Ectodermal cell (in vitro differentiated cells): ENCODE measurements around the gene SPI1.

ENCODE experiments used
- H3K27ac ChIP-seq: 2 replicates; pipeline ENCODE4 v1.7.0; 2013; ENCODE audit warnings: mild to moderate bottlenecking, low read depth, low read length; ENCODE audit not compliant: insufficient read depth, poor library complexity, severe bottlenecking
- H3K27me3 ChIP-seq: 2 replicates; pipeline ENCODE4 v1.7.0; 2013; ENCODE audit warnings: mild to moderate bottlenecking, low read length; ENCODE audit not compliant: insufficient read depth, control insufficient read depth, poor library complexity, severe bottlenecking
- H3K36me3 ChIP-seq: one replicate; pipeline ENCODE4 v1.7.0; 2013; ENCODE audit warnings: low read length; ENCODE audit not compliant: control insufficient read depth, insufficient read depth
- H3K4me1 ChIP-seq: one replicate; pipeline ENCODE4 v1.7.0; 2013; ENCODE audit warnings: low read length; ENCODE audit not compliant: control insufficient read depth, insufficient read depth
- H3K4me3 ChIP-seq: 2 replicates; pipeline ENCODE4 v1.7.0; 2013; ENCODE audit warnings: low read depth, low read length, control low read depth; ENCODE audit not compliant: insufficient read depth
- H3K9me3 ChIP-seq: 2 replicates; pipeline ENCODE4 v1.7.0; 2013; ENCODE audit warnings: mild to moderate bottlenecking, low read length, moderate library complexity; ENCODE audit not compliant: control insufficient read depth
- WGBS, 2 experiments: methylation state at CpG; one replicate each; pipeline ENCODE4 v1.1.7; 2013; ENCODE audit warnings: missing lambda C conversion rate in 2 of 2; 5-methylcytosine and 5-hydroxymethylcytosine counted together

Gene SPI1

GRCh38 chr11:47413908-47414684 is 35.7 kb upstream of the SPI1 start:
- Histone ChIP-seq H3K36me3 (peaks cover 11% of the 10 kb centered on the region), H3K27ac (no peak overlapping the region), H3K4me1 (peaks cover 4% of the 10 kb centered on the region), H3K9me3 (no peaks in the 10 kb centered on the region), H3K4me3 (no peak overlapping the region), H3K27me3 (no peaks in the 10 kb centered on the region)
- WGBS, 2 experiments, result 92% methylated on average over 16 of the region's 16 CpGs

DNA sequence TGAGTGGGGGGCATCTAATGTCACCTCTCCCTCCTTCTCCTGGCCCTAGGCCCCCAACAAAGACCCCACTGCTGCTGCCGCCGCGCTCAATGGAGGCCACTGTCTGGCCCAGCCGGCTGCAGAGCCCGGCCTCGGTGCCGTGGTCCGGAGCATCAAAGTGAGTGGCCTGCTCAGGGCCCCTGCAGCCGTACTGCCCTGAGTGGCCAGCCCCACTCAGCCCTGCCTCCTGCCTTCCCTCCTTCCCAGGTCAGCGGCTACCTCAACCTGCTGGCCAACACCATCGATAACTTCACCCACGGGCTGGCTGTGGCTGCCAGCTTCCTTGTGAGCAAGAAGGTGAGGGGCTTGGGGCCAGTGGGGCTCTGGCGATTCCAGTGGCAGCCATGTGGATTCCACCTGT is 35.0 kb upstream of the SPI1 start:
- peaks cover 4% of the 10 kb centered on the region for H3K36me3 ChIP-seq
- H3K9me3 ChIP-seq, result no peaks in the 10 kb centered on the region
- peaks cover 8% of the 10 kb centered on the region for H3K4me1 ChIP-seq
- H3K4me3 ChIP-seq, result no peak overlapping the region
- WGBS, 2 experiments, result 91 to 92% methylated on average over 13 of the region's 13 CpGs
- H3K27me3 ChIP-seq, result no peaks in the 10 kb centered on the region
- H3K27ac ChIP-seq, result no peak overlapping the region

GRCh38 chr11:47411884-47412746 is 33.8 kb upstream of the SPI1 start:
- no peaks in the 10 kb centered on the region for H3K36me3 ChIP-seq
- H3K27me3 ChIP-seq, result no peaks in the 10 kb centered on the region
- 85 to 86% methylated on average over 12 of the region's 12 CpGs for WGBS, 2 experiments
- H3K9me3 ChIP-seq, result no peaks in the 10 kb centered on the region
- H3K27ac ChIP-seq, result no peak overlapping the region
- H3K4me1 ChIP-seq, result peaks cover 8% of the 10 kb centered on the region
- H3K4me3 ChIP-seq, result no peak overlapping the region

- Histone ChIP-seq H3K4me3 (no peak overlapping the region), H3K36me3 (no peaks in the 10 kb centered on the region), H3K27ac (no peak overlapping the region), H3K27me3 (no peaks in the 10 kb centered on the region), H3K4me1 (peaks cover 8% of the 10 kb centered on the region), H3K9me3 (no peaks in the 10 kb centered on the region)
- 89 to 94% methylated on average over 12 of the region's 12 CpGs for WGBS, 2 experiments
Observed at GRCh38 chr11:47410370-47411264, 32.3 kb upstream of the SPI1 start.

- Histone ChIP-seq H3K9me3 (no peaks in the 10 kb centered on the region), H3K4me1 (peaks cover 8% of the 10 kb centered on the region), H3K27me3 (no peaks in the 10 kb centered on the region), H3K4me3 (peak overlapping the region; percentile 71), H3K27ac (no peak overlapping the region), H3K36me3 (no peaks in the 10 kb centered on the region)
- 93% methylated on average over 31 of the region's 31 CpGs for WGBS, 2 experiments
Observed at GRCh38 chr11:47409440-47410369, 31.4 kb upstream of the SPI1 start.

DNA sequence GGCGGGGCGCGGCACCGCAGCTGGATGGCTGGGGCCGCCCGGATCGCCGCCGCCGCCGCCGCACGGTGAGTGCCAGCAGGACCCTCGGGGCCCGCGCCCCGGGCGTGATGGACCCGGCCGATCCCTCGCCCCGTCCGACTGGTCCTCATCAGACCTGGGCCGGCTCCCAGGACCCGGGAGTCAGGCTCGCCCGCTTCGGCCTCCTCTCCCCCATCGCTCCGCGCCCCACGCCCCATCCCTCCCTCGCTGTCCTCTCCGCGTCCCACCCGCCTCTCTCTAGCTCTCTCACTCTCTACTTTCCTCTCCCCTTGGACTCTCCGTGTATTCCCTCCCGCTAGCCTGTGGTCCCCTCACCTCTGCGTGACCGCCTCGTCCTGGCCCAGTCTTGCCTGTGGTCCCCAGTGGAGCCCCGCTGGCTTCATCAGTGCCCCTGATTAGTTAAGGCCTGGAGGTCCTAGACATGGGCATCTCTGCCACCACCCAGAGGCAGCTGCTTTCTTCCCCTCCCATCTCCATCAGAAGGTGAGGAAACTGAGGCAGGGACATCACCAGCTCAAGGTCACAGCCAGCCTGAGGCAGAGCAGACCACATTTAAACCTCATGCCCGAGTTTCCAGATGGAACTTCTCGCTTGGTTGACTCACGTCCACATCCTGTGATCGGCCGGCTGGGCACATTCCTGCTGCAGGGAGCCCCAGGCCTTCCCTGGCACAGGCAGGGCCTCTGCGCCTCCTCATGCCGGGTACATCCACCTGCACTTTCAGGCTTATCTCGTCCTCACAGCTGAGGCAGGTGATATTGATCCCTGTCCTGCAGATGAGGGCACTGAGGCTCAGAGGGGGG is 30.5 kb upstream of the SPI1 start:
- H3K27me3 ChIP-seq, result no peaks in the 10 kb centered on the region
- H3K9me3 ChIP-seq, result no peaks in the 10 kb centered on the region
- WGBS, 2 experiments, result 12 to 13% methylated on average over 50 of the region's 50 CpGs
- H3K36me3 ChIP-seq, result no peaks in the 10 kb centered on the region
- H3K4me3 ChIP-seq, result peak overlapping the region; percentile 71
- no peak overlapping the region for H3K27ac ChIP-seq
- H3K4me1 ChIP-seq, result peaks cover 8% of the 10 kb centered on the region

DNA sequence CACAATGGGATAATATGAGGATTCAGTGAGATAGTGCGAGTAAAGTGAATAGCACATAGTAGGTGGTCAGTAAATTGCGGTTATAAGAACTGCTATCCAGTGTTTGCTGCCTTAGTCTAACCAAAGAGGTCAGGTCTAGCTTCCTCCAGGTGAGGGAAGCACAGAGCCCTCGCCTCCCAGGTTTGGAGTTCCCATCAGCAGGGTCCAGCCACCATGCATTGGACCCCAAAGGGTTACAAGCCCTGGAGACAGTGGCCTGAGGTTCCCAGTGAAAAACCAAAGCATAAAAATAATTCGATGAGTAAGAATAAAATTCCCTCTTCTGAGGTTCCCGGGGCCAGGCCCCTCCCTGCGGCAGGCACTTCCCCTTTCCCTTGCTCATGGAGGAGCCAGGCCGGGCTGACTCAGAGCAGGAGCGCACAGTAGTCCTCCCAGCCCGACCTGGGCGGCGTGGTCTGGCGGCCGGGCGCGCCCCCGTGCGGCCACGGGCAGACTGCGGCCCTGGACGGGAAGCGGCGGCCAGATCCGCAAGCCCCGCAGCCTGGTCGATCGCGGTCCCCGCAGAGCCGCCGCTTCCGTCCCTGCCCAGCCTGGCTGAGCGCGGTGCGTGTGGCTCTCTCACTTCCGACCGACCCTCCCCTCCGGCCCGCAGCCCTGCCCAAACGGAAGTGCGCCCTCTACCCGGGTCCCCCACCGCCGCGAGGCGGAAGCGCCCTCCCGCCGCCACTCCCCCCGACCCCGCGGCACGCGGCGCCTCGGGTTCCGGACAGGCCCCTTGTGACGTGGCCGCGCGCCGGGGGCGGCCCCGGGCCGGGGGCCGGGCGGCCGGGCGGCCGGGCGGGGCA is 29.6 kb upstream of the SPI1 start, which contains the start of gene SLC39A13:
TSS of gene SLC39A13 (plus strand) at position 845 of the 845 bp plus-strand sequence. CDS start 1,505 bp downstream, outside the sequence.
- WGBS, 2 experiments, result 2% methylated on average over 70 of the region's 70 CpGs
- H3K27ac ChIP-seq, result peak within 1 kb of the TSS; percentile 75
- H3K27me3 ChIP-seq, result no peaks in the 10 kb centered on the region
- H3K4me3 ChIP-seq, result peak within 1 kb of the TSS; percentile 71
- H3K9me3 ChIP-seq, result no peaks in the 10 kb centered on the region
- H3K4me1 ChIP-seq, result peaks cover 8% of the 10 kb centered on the region
- no peaks in the 10 kb centered on the region for H3K36me3 ChIP-seq
